HG03064 (cell line): ENCODE results near the gene LEP.
"Not testable (repeated sequence)": the region's sequence is repeated elsewhere in the genome, so short reads cannot be mapped to it uniquely, and the experiment has no call there.

Experiments
- ATAC-seq: cut with Tn5 transposase; IDR thresholded peaks from one replicate; pipeline ENCODE4 v1.9.1; 2021; ENCODE audit warnings: low read depth; ENCODE audit not compliant: unreplicated experiment

LEP gene

GRCh38 chr7:128270826-128271272 is 29.8 kb downstream of the LEP start:
- no peak for ATAC-seq

- ATAC-seq, result no peak
Observed at GRCh38 chr7:128271471-128271941, 30.4 kb downstream of the LEP start.

GRCh38 chr7:128271942-128272481 is 30.9 kb downstream of the LEP start:
- no peak for ATAC-seq

GRCh38 chr7:128274246-128274883 is 33.3 kb downstream of the LEP start:
- no peak for ATAC-seq

GRCh38 chr7:128274884-128275603 is 34.0 kb downstream of the LEP start:
- ATAC-seq, result no peak

GRCh38 chr7:128275681-128276080 is 34.6 kb downstream of the LEP start:
- ATAC-seq, result no peak

- no peak for ATAC-seq
Observed at GRCh38 chr7:128278366-128278765, 37.3 kb downstream of the LEP start.

- ATAC-seq, result no peak
Observed at GRCh38 chr7:128279124-128279713, 38.1 kb downstream of the LEP start.

GRCh38 chr7:128280451-128280850 is 39.4 kb downstream of the LEP start:
- not testable (repeated sequence) for ATAC-seq

- ATAC-seq, result no peak
Observed at GRCh38 chr7:128281605-128282380, 40.7 kb downstream of the LEP start.

- no peak for ATAC-seq
Observed at GRCh38 chr7:128284102-128284501, 43.0 kb downstream of the LEP start.

GRCh38 chr7:128287556-128287955 is 46.5 kb downstream of the LEP start:
- ATAC-seq, result no peak

GRCh38 chr7:128298004-128298403 is 56.9 kb downstream of the LEP start:
- not testable (repeated sequence) for ATAC-seq

GRCh38 chr7:128299109-128299607 is 58.1 kb downstream of the LEP start:
- no peak for ATAC-seq

GRCh38 chr7:128302139-128302538 is 61.1 kb downstream of the LEP start:
- no peak for ATAC-seq

GRCh38 chr7:128303133-128303532 is 62.1 kb downstream of the LEP start:
- ATAC-seq, result no peak

- ATAC-seq, result no peak
Observed at GRCh38 chr7:128303643-128304042, 62.6 kb downstream of the LEP start.

- no peak for ATAC-seq
Observed at GRCh38 chr7:128304212-128304611, 63.1 kb downstream of the LEP start.

GRCh38 chr7:128307061-128307460 is 66.0 kb downstream of the LEP start:
- ATAC-seq, result no peak
